Hematopoietic multipotent progenitor cell treated with erythropoietin and hydrocortisone succinate and interleukin-3 and kit ligand, for 6 days (in vitro differentiated cells): Measurements from ENCODE around the gene HSPA4L.

Experiments
- DNase-seq: peaks from one replicate; pipeline ENCODE4 v3.0.0-alpha.2; 2015

The HSPA4L gene

GRCh38 chr4:127782275-127783025, at the start of gene HSPA4L:
TSS of gene HSPA4L (plus strand) at chr4:127782322. CDS start at chr4:127782551, 229 bp downstream.
- peak; percentile 73 for DNase-seq

GRCh38 chr4:127732623-127733328, 49.3 kb upstream of the HSPA4L start:
- peak; percentile 68 for DNase-seq

- no peak for DNase-seq
Measured at GRCh38 chr4:127734976-127735375, 47.1 kb upstream of the HSPA4L start.

- DNase-seq = no peak
Measured at GRCh38 chr4:127737295-127737694, 44.8 kb upstream of the HSPA4L start.

GRCh38 chr4:127741247-127741646, 40.9 kb upstream of the HSPA4L start:
- DNase-seq = no peak

- DNase-seq = no peak
Measured at GRCh38 chr4:127747883-127748282, 34.2 kb upstream of the HSPA4L start.

- no peak for DNase-seq
Measured at GRCh38 chr4:127748957-127749356, 33.2 kb upstream of the HSPA4L start.

GRCh38 chr4:127756906-127757305, 25.2 kb upstream of the HSPA4L start:
- no peak for DNase-seq

GRCh38 chr4:127759228-127759820, 22.8 kb upstream of the HSPA4L start:
- no peak for DNase-seq

GRCh38 chr4:127759893-127760292, 22.2 kb upstream of the HSPA4L start:
- DNase-seq = no peak

GRCh38 chr4:127771535-127772275, 10.4 kb upstream of the HSPA4L start:
- peak; percentile 27 for DNase-seq

- DNase-seq = no peak
Measured at GRCh38 chr4:127772769-127773671, 9.1 kb upstream of the HSPA4L start.

- no peak for DNase-seq
Measured at GRCh38 chr4:127775843-127776242, 6.3 kb upstream of the HSPA4L start.

- no peak for DNase-seq
Measured at GRCh38 chr4:127776620-127777019, 5.5 kb upstream of the HSPA4L start.

- no peak for DNase-seq
Measured at GRCh38 chr4:127777487-127777886, 4.6 kb upstream of the HSPA4L start.

GRCh38 chr4:127778102-127778501, 4.0 kb upstream of the HSPA4L start:
- DNase-seq = no peak

- no peak for DNase-seq
Measured at GRCh38 chr4:127780598-127780997, 1.5 kb upstream of the HSPA4L start.

GRCh38 chr4:127781300-127782024, 660 bp upstream of the HSPA4L start:
- no peak for DNase-seq

GRCh38 chr4:127782025-127782274, 172 bp upstream of the HSPA4L start:
- peak; percentile 89 for DNase-seq

- peak; percentile 69 for DNase-seq
Measured at GRCh38 chr4:127783026-127783769, 1.1 kb downstream of the HSPA4L start.
